Frontal cortex (tissue), 4 donors: ENCODE measurements around the gene MBNL1. TPM values are rescaled to one million over a fixed set of nuclear protein-coding genes. Genes with fewer than 3 reads are reported as not detected.
"Not testable (repeated sequence)": the region's sequence is repeated elsewhere in the genome, so short reads cannot be mapped to it uniquely, and the experiment has no call there.

Source experiments
- DNase-seq, 2 donors: peaks; one replicate each; pipeline ENCODE4 v3.0.0; 2012; ENCODE audit warnings: low spot score in 2 of 2
- FAIRE-seq: peaks from 2 replicates; lab custom pipeline; 2012; peaks lifted over from hg19 to GRCh38; lab: Jason Lieb, UNC
- total RNA-seq: library from RNA; depleted of rRNA; stranded (reverse); fragments of >200 nt; gene quantifications from one replicate; pipeline ENCODE4 v1.2.3, GENCODE V29; 2014
- donor health status: control.
- donor health status: control.
- donor health status: control.

MBNL1 gene
- total RNA-seq, 1 donor from 2014 or later = 44.0 TPM

GRCh38 chr3:152388631-152389030 lies 119.9 kb downstream of the MBNL1 start:
- FAIRE-seq = no peak
- no peak for DNase-seq

DNA sequence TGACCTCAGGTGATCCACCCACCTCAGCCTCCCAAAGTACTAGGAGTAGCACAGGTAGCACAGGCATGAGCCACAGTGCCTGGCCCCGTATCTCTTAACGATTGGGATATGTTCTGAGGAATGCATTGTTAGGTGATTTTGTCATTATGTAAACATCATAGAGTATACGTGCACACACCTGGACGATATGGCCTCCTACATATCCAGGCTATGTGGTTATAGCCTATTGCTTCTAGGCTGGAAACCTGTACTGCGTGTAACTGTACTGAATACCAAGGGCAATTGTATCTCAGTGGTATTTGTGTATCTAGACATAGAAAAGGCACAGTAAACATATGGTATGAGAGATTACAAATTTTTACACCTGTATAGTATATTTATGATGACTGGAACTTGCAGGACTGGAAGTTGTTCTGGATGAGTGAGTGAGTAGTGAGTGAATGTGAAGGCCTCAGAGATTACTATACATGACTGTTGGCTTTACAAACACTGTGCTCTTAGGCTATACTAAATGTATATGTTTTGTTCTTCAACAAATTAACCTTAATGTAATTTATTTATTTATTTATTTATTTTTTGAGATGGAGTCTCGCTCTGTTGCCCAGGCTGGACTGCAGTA lies 120.7 kb downstream of the MBNL1 start:
- FAIRE-seq = no peak
- no peak for DNase-seq

DNA sequence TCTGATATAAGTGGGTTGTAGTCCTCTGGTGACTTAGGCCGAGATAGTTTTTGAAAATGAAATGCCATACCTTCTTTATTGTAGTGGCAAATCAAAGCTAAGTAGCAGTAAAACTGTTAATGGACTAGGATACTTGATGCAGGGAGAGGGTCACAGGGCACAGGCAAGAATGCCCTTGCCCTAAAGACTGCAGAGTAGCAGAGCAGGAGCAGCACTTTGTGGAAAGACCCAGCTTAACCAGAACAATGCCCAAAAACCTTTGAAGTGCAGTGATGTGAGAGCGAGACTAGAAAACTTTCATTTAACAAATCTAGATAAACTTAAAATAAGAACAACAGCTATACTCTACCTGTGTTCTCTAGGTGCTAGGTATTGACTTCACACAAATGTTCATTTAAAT lies 121.9 kb downstream of the MBNL1 start:
- no peak for FAIRE-seq

GRCh38 chr3:152391671-152392070 lies 122.9 kb downstream of the MBNL1 start:
- DNase-seq (no peak), FAIRE-seq (no peak)

More for the DNA sequence above, 121.9 kb downstream of the MBNL1 start:
- no peak for DNase-seq

DNA sequence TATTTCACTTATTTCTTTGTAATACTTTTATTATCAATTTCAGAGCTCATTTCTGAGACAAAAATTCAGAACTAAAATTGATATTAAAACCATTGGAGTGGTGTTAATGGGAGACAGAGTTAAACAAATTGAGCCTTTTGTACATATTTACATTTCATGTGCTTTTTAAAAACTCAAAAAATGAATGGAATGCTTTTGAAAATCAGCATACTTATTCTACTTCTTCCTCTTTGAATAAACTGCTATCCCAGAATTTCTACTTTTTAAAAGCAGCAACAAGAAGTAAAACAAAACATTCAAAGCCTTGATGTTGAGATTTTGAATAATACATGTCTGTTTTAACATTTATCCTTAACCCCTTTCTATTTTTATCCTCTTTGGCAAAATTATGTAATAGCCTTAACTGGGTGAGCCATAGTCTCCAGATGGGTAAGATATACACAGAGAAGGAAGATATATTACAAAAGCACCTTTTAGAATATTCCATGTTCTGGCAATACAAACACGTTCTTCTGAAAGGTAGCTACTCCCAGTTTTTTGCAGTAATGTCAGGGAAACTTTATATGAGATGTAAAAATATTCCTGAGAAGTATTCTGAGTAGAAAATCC lies 123.6 kb downstream of the MBNL1 start:
- FAIRE-seq (no peak), DNase-seq (no peak)

- DNase-seq (no peak), FAIRE-seq (no peak)
These were observed 125.5 kb downstream of the MBNL1 start for GRCh38 chr3:152394246-152394645.

DNA sequence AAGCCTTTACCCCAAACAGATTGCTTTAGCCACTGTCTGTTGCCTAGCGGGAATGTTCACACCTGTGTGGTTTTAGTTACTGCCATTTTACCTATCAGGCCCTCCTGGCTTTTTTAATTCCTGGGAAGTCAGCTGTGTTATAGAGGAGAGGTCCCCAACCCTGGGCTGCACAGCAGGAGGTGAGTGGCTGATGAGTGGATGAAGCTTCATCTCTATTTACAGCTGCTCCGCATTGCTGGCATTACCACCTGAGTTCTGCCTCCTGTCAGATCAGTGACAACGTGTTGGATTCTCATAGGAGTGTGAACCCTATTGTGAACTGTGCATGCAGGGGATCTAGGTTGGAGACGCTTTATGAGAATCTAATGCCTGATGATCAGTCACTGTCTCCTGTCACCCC lies 127.0 kb downstream of the MBNL1 start:
- FAIRE-seq (no peak), DNase-seq (no peak)

GRCh38 chr3:152396867-152397266 lies 128.1 kb downstream of the MBNL1 start:
- FAIRE-seq (no peak), DNase-seq (no peak)

- not testable (repeated sequence) for DNase-seq, FAIRE-seq
These were observed 128.6 kb downstream of the MBNL1 start for GRCh38 chr3:152397348-152397747.

- FAIRE-seq = no peak
These were observed 129.8 kb downstream of the MBNL1 start for GRCh38 chr3:152398495-152398894.

DNA sequence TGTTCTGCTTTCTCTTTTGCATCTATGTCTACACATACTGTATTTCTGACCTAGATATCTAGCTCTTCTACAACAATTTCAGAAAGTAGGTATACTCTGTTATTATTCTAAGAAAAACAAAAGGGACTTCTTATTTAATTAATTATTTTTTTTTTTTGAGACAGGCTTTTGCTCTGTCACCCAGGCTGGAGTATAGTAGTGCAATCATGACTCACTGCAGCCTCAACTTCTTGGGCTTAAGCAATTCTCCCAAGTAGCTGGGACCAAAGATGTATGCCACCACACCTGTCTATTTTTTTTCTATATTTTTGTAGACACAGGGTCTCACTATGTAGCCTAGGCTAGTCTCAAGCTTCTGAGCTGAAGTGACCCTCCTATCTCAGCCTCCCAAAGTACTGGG lies 130.6 kb downstream of the MBNL1 start:
- no peak for FAIRE-seq
- DNase-seq = no peak

More at GRCh38 chr3:152398495-152398894, 129.8 kb downstream of the MBNL1 start:
- DNase-seq = no peak

DNA sequence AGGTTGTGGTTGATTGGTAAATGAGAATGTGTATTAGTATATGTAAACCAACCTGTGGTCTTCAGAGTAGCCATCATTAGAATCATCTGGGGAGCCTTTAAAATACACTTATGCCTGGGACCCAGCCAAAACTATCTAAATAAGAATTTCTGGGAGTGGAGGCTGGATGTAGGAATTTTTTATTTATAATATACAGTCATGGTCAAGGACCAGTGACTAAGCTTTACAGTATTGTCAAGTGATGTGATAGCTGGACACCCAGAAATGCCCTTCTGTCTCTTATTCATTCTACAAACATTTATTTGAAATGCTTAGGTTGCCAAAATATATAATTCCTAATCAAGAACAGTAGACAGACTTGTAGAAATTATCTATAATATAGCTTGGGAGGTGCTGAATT lies 132.2 kb downstream of the MBNL1 start:
- FAIRE-seq (no peak), DNase-seq (no peak)

- no peak for FAIRE-seq
- no peak for DNase-seq
These were observed 134.1 kb downstream of the MBNL1 start for GRCh38 chr3:152402695-152403451.

DNA sequence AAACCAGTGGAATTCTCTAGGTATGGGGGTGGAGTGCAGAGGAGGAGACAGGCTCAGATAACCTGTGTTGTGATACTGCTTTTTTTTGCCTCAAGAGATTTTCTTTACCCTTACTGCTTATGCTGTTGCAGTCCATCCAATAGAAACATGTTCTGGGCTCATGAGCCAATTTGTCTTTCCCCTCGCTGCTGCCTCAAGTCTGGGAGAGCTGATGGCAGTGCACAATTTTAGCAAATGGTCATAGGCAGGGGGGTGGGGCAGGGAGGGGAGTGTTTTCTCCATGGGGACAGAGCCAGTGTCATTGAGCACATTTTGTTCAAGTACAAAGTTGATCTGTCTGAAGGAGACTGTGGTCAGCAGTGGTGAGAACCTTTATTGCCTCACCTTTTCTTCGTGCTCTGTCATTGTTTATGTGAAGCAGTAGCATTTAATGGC lies 134.9 kb downstream of the MBNL1 start:
- FAIRE-seq (no peak), DNase-seq (no peak)

- FAIRE-seq = no peak
These were observed 136.2 kb downstream of the MBNL1 start for GRCh38 chr3:152404976-152405375.

GRCh38 chr3:152405915-152406802 lies 137.4 kb downstream of the MBNL1 start:
- no peak for DNase-seq
- no peak for FAIRE-seq

More at GRCh38 chr3:152404976-152405375, 136.2 kb downstream of the MBNL1 start:
- DNase-seq = no peak

DNA sequence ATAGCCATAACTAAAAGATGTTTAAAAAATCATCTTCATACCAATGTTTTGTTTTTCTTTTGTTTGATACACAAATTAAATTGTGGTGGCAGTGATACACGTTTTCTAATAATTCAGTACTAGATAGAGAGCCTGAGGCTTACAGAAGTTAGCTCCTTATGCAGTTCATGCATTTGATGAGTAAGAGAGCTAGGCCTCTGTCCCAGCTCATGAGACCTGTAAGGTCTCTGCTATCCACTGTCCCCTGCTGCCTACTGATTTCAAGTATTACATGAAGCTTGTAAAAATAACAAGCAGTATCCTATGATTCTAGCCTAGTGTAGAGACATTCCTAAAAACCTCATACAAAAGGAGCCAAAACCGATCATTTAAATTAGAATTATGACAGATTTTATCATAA lies 144.5 kb downstream of the MBNL1 start:
- FAIRE-seq (no peak), DNase-seq (no peak)

DNA sequence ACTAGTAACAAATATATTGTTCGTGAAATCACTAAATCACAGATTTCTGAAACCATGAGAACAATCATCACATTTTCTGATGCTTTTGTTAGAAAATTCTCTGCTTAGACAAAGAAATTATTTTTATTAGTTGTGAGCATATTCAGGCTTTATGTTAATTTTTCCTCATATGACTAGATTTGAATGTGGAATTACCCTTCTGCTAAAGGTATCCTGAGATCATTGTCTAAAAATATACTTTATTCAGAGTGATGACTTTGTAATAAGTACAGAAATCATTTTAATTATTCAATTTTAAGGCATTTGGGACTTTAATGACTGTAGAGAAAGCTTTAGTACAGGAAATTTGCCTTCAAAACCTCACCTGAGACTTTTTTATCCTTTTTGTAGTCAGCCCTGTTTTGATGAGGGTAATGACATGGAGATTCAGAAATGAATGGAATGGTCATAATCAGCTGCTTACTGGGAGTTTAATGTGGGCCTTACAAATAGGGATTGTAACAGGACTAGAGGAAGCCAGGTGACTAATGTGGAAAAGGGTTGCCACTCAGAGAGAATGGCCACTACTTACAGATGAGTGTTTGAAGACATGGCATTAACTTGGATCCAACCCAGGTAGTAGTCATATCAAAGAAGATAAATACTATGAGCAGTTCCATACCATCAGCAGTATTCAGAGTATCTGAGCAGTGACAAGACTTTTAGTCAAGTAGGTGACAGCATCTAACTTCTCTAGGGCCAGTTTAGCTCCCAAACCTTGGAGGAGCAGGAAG lies 148.3 kb downstream of the MBNL1 start:
- DNase-seq = no peak
- FAIRE-seq = no peak

- FAIRE-seq (no peak), DNase-seq (no peak)
These were observed 151.0 kb downstream of the MBNL1 start for GRCh38 chr3:152419748-152420147.
